Testis (tissue), 2 donors: Measurements from ENCODE around the gene ATP13A2.

Source experiments
- POLR2A ChIP-seq: fragments of 450-650 bp; IDR thresholded peaks from one replicate; pipeline ENCODE4 v1.6.1; 2017; ENCODE audit warnings: antibody characterized with exemption, mild to moderate bottlenecking, moderate library complexity
- TF ChIP-seq, protein P1 (sequence below), 3 experiments: fragments of 450-650 bp in 2 of 3; fragments of 200-600 bp in 1 of 3; sonication (generic) in 1 of 3; IDR thresholded peaks; one replicate each; pipeline ENCODE4 v1.5.1; 2016 to 2019; ENCODE audit warnings: antibody characterized with exemption in 3 of 3, mild to moderate bottlenecking in 2 of 3, moderate library complexity in 1 of 3

DNA sequence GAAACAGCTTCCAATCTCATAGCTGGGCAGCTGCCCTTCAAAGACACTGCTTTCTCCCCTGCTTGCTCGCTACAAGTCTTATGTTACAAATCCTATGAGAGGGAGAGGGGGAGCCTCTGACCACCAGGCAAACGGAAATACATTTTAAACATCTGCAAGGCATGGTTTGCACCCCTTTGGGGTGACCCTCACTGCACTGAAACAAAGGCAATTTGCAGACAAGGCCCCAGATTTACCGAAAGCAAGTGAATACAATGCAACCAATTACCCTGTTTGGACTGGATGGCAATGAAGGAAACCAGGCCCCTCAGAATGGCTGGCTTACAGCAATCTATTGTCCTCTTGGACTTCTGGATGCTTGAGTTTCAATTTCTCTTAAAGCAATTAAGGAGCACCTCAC lies 11.8 kb upstream of the ATP13A2 start:
- TF ChIP-seq, protein P1, sequence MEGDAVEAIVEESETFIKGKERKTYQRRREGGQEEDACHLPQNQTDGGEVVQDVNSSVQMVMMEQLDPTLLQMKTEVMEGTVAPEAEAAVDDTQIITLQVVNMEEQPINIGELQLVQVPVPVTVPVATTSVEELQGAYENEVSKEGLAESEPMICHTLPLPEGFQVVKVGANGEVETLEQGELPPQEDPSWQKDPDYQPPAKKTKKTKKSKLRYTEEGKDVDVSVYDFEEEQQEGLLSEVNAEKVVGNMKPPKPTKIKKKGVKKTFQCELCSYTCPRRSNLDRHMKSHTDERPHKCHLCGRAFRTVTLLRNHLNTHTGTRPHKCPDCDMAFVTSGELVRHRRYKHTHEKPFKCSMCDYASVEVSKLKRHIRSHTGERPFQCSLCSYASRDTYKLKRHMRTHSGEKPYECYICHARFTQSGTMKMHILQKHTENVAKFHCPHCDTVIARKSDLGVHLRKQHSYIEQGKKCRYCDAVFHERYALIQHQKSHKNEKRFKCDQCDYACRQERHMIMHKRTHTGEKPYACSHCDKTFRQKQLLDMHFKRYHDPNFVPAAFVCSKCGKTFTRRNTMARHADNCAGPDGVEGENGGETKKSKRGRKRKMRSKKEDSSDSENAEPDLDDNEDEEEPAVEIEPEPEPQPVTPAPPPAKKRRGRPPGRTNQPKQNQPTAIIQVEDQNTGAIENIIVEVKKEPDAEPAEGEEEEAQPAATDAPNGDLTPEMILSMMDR (IDR thresholded peaks at IDR 0.05) = no peak
- no peak for TF ChIP-seq POLR2A
